ENCODE results near the gene GPR52. TPM values are rescaled to one million over a fixed set of nuclear protein-coding genes. Genes with fewer than 3 reads are reported as not detected.

The GPR52 gene
- total and polyA plus RNA-seq, 2 of the 13 experiments (the other 11 are each of a cell fraction or from before 2014, with no cell fraction given) = 0.25 to 1.5 TPM

GRCh38 chr1:174417921-174418320, 29.8 kb upstream of the GPR52 start:
- in situ Hi-C loops (cut with HindIII; ENCODE audit: extremely low pct_ligation_motif_present, low pct_unique_long_range_greater_than_20kb) (no loop called here), intact Hi-C loops (cut with micrococcal nuclease; ENCODE audit: unreplicated experiment) (no loop called here)
- H3K4me2 ChIP-seq (ENCODE audit: low read depth, low read length) = no peak overlapping the region
- no peaks in the 10 kb centered on the region for H3K79me2 ChIP-seq (ENCODE audit: insufficient read depth, low read length)
- TF ChIP-seq ZNF407 (CRISPR knock-in tag; IDR thresholded peaks at IDR 0.05; ENCODE audit: not compliant biosample characterization) (no peak), SMAD9 (CRISPR knock-in tag; IDR thresholded peaks at IDR 0.05) (no peak), TBX2 (CRISPR knock-in tag; IDR thresholded peaks at IDR 0.05; ENCODE audit: borderline replicate concordance) (no peak), ZNF33A (CRISPR knock-in tag; IDR thresholded peaks at IDR 0.05; ENCODE audit: borderline replicate concordance) (no peak), ZNF790 (CRISPR knock-in tag; IDR thresholded peaks at IDR 0.05; ENCODE audit: borderline replicate concordance) (no peak), HDAC2 (CRISPR knock-in tag; IDR thresholded peaks at IDR 0.05) (no peak), ZNF724P (CRISPR knock-in tag; IDR thresholded peaks at IDR 0.05; ENCODE audit: borderline replicate concordance) (no peak), ZMYM3 (CRISPR knock-in tag; IDR thresholded peaks at IDR 0.05) (no peak), ZNF772 (CRISPR knock-in tag; IDR thresholded peaks at IDR 0.05) (no peak), ZBTB14 (CRISPR knock-in tag; IDR thresholded peaks at IDR 0.05) (no peak), ZNF143 (CRISPR knock-in tag; IDR thresholded peaks at IDR 0.05) (no peak)
- H2AFZ ChIP-seq (ENCODE audit: low read length) = no peak overlapping the region
- ChIA-PET CTCF (ENCODE audit: low intra/inter-chr PET ratio, low total read pairs) (no interaction called here), POLR2A (no interaction called here)
- WGBS (ENCODE audit: low lambda C conversion rate) = 88% methylated on average over 2 of the region's 2 CpGs
- no peaks in the 10 kb centered on the region for H3K9me3 ChIP-seq (ENCODE audit: low read length)
- no peaks in the 10 kb centered on the region for H3K4me1 ChIP-seq (ENCODE audit: insufficient read depth, low read length)
- no peaks in the 10 kb centered on the region for H3K36me3 ChIP-seq (replicated peaks in 1 of 2; ENCODE audit: control insufficient read depth in 1 of 2, insufficient read depth in 2 of 2, low read length in 2 of 2)
- H3K27me3 ChIP-seq (ENCODE audit: control insufficient read depth in 1 of 2, insufficient read depth in 2 of 2, low read length in 2 of 2) = no peaks in the 10 kb centered on the region
- H3K9ac ChIP-seq (ENCODE audit: insufficient read depth, low read depth, low read length) = no peak overlapping the region
- no peak for ATAC-seq
- no peak overlapping the region for H3K27ac ChIP-seq (ENCODE audit: extremely low read length, insufficient read depth, low read length)
- no peak overlapping the region for H3K4me3 ChIP-seq (replicated peaks in 1 of 3; ENCODE audit: insufficient read depth in 1 of 3, low read depth in 2 of 3, low read length in 3 of 3)
- DNase-seq (ENCODE audit: low spot score) = no peak
- no peak for FAIRE-seq
- H4K20me1 ChIP-seq (ENCODE audit: insufficient read depth, low read length) = no peaks in the 10 kb centered on the region
- BruUV-seq (replicated peaks) = no TSS peak
